Inflammatory macrophage (primary cell): ENCODE measurements around the gene PLXNA4.

Source experiments
- DNase-seq, 2 donors: peaks; one replicate each; pipeline ENCODE4 v3.0.0-alpha.2; 2020 to 2022

The PLXNA4 gene

DNA sequence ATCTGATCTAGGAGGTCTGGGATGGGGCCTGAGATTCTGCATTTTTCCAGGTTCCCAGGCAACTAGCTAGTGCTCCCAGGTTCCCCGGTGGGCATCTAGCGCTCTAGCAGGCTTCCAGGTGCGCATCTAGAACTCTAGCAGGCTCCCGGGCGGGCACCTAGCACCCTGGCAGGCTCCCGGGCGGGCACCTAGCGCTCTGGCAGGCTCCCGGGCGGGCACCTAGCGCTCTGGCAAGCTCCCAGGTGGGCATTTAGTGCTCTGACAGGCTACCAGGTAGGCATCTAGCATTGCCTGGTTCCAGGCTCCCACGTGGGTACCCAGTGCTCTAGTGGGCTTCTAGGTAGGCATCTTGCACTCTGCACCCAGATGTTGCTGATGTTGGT is 414.7 kb downstream of the PLXNA4 start:
- no peak for DNase-seq

- DNase-seq = no peak
Observed at GRCh38 chr7:132160611-132161532, 415.4 kb downstream of the PLXNA4 start.

GRCh38 chr7:132158841-132159240 is 417.4 kb downstream of the PLXNA4 start:
- no peak for DNase-seq

- no peak for DNase-seq
Observed at GRCh38 chr7:132158166-132158565, 418.1 kb downstream of the PLXNA4 start.

GRCh38 chr7:132155715-132156114 is 420.6 kb downstream of the PLXNA4 start:
- DNase-seq = no peak

DNA sequence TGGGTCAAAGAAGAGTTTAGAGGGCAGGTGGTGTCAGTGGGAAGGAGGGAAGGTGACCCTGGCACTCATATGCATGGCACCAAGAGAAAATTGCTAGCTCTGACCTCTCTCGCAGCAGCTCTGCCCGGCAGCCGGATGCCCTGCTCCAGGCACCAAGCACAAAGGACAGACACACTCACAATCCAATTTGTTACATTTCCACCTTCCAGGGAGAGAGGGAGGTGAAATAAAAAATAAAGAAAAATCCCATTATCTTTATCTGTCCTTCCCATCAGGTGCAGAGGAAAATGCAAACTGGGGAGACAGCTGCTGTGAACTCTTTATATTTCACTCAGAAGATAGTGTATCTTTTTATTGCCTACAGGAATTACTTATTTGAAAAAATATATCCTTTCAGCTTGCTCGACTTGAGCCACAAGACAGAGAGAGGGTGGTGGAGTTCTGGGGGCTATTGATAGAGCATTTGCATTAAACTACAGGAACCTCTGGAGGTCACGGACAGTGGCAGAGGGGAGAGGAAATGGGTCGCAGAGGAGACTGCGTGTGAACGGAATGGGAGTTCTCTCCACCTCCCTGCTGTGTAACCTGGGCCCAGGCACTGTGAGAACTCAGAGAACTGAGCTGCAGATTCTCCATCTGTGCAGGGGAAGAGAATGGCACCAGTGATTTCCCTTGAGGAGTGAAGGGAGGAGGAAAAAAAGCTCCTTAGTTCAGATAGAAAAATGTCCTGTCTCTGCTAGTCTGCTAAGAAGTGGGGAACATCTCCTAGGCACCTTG is 421.4 kb downstream of the PLXNA4 start:
- no peak for DNase-seq

DNA sequence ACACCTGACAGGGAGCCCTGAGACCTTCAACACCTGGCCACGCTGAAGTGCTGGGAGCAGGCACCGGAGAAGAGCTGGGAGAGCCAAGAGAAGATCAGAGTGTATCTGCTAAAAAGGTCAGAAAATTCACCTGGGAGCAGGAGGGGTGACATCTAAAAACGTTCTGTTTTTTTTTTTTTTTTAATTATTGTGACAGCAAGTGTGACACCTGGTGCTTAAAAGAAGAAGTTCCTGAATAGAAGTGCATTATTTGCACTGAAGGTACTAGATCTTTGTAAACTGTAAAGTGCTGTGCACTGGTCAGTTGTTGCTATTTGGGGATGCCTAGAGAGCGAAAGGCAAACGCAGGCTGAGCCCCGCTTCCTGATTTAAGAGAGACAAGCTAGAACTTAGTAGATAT is 422.0 kb downstream of the PLXNA4 start:
- no peak for DNase-seq

DNA sequence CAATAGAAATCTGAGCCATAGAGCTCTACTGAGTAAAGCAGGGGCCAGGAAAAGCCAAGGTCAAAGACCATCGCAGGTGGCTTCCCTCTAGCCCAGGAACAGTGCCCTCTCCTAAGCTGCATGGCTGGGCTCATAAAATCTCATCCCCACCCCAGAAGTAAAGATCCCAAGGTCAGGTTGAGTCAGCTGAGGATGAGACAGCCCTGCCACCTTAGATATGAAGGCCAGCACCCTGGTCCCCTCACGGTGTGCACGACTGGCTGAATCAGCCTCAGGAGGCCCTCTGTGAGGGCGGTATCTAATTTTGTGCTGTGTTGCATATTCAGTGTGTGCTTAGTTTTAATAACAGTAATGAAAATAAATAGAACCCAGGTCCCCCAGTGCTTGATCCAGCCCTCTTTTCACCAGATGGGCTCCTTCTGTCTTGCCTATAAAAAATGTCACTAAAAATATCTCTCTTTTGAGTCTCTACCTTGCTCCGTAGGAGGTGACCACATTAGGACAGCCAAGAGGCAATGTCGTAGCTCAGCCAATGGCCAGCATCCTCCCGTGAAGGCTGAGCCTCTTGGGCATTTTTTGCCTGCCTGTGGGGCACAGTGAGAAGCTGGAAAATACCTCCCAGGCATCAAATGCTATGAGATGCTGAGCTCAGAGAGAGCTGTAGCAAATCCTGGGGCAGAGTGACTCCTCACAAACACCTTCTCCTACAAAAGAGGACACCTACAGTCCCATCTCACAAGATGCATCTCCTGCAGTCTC is 424.0 kb downstream of the PLXNA4 start:
- no peak for DNase-seq

DNA sequence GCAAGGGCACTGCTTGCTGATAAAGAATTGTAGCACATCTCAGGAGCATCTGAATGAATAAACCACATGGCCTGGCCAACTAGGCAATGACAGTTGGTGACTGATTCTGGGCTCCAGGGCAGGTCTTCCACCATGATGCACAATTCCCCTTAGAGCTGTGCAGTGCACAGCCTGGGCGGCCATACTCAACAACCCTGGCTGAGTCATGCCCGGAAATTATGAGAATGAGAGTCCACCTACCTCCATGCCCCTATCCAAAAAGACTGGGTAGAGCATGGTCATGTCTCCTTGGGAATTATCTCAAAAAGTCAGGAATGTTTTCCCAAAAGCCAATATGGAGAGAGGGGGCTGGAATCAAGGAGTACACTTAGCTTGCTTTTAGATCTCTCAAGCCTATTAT is 425.6 kb downstream of the PLXNA4 start:
- DNase-seq = no peak

- DNase-seq = no peak
Observed at GRCh38 chr7:132149436-132150304, 426.6 kb downstream of the PLXNA4 start.

GRCh38 chr7:132148876-132149275 is 427.4 kb downstream of the PLXNA4 start:
- DNase-seq = no peak

DNA sequence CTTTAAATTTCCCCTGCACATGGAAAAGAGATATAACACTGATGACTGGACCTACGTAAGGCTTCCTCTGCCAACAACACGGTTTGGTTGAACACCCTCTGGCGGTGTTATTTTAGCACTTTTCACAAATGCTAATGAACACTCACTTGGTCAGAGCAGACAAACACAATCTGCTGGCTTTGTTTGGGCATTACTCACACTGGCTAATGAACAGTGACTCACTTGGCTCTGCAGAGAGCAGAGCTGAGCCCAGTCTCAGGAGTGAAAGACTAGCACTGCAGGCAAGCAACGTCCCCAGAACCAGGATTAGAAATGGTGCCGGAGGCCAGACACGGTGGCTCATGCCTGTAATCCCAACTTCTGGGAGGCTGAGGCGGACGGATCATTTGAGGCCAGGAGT is 430.8 kb downstream of the PLXNA4 start:
- no peak for DNase-seq

- no peak for DNase-seq
Observed at GRCh38 chr7:132145063-132145462, 431.2 kb downstream of the PLXNA4 start.

DNA sequence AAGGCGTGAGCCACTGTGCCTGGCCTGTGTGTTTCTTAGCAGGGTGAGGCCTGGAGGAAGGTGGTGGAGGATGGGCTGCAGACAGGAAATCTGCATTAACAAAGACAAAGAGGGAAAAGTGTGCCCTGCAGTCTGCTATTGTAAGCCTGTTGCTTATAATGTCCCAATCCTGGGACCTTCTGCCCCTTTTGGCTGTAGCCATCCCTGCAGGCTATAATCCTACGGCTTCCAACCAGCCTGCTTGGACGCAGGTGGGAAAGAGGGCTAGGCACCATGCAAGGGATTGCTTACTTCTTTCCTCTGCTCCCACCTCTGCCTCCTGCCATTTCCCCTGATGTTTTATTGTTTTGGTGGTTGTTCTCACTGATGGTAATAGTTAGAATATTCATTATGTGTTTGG is 434.3 kb downstream of the PLXNA4 start:
- no peak for DNase-seq

DNA sequence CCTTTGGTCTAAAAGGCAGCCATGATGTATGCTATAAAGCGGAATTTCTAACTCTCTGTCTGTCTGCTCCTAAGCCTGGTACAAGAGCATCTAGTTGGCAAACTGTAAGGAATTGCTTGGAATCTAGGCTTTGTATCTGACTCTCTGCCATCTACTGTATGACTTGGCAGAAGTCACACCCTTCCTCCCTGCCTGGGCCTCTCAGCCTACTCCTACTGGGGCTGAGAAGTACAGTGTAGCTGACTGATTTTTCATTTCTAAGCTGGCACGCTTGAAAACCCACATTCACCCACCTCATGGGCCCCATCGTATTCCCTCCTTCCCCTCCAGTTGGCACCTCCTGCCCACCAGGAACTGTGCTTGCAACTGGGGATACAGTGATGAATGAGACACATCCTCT is 435.2 kb downstream of the PLXNA4 start:
- no peak for DNase-seq

- DNase-seq = no peak
Observed at GRCh38 chr7:132140341-132140740, 435.9 kb downstream of the PLXNA4 start.

DNA sequence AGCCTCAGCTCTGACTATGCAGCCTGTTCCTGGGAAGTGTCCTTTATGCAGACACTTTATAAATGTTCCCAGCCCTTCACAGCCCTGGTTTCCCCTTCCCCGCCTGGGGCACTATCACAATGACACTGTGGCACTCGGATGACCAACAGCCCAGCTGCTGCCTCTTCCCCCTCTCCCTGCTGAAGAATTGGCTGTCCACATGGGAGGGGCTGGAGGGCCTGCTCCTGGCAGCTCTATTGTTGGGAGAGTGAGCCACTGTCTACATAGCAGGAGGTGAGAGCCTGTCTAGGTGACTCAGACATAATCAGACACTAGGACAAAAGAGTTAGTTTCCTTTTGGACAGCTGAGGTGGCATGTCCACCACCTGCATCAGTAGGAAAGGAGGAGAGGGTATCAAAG is 437.5 kb downstream of the PLXNA4 start:
- no peak for DNase-seq

GRCh38 chr7:132137681-132138080 is 438.6 kb downstream of the PLXNA4 start:
- no peak for DNase-seq

GRCh38 chr7:132135746-132136385 is 440.4 kb downstream of the PLXNA4 start:
- no peak for DNase-seq

DNA sequence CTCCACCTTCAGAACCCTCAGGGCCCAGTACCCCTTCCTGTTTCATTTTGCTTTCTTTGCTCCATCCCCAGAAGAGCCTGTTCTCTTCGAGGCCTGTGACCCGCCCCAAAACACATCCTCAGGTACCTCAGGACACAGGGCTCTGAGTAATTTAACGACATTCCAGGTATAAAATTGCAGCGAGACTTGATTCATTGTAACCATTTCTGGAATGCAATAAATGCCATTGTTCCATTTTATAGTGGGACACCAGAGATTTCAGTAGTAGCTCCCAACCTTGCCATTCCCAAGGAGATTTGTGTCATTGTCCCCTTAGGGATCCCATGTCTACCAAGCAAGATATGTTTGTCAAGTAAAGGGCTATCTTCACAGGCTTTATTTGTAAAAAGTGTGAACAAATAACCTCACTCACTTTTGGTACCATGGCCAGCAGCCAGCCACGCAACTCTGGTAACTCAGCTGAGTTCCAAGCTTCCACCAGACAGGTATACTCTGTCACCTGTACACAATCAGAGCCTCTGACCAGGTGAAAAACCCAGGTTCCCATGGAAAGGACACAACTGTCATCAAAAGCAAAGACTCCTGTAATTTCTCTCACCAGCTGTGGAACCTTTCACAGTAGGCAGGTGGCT is 441.3 kb downstream of the PLXNA4 start:
- no peak for DNase-seq

DNA sequence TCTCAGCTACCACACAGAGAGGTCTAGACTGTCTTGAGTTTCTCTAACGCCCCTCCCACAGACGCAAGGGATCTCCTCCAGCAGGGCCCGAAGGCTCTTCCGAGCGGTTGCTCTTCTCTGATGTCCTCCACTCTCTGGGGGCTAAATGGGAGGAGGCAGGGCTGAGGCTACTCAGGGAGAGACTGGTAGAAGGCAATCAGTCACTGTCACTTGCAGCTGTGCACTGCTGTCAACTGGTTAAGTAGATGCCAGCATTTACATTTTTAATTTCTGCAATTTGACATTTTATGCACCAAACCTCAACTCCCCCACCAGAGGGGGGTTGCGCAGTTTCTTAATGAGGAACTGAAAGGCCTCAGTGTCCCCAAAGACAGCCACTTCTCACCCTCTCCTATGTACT is 442.8 kb downstream of the PLXNA4 start:
- no peak for DNase-seq
